Activated CD8-positive, alpha-beta memory T cell treated with anti-CD3 and anti-CD28 coated beads, Interleukin-2, amount 10 ng/mL, durations not matched to agents 7 days and 5 days (primary cell): ENCODE measurements around the gene TFEB. TPM values are rescaled to one million over a fixed set of nuclear protein-coding genes. Genes with fewer than 3 reads are reported as not detected.

Source experiments
- ATAC-seq: fragments of 150-1000 bp; cut with Tn5 transposase; one replicate; pipeline ENCODE4 v1.10.0; 2021; ENCODE audit warnings: moderate library complexity
- CTCF ChIA-PET: fragments of 350-600 bp; sonication (Branson Sonifier 250); formaldehyde crosslinking; loops from one replicate; lab custom pipeline; 2021; ENCODE audit warnings: antibody characterized with exemption; lab: Charles Lee
- DNase-seq: peaks from one replicate; pipeline ENCODE4 v3.0.0-alpha.2; 2020
- H3K27ac Mint-ChIP-seq: one replicate; pipeline ENCODE4 v1.8.0; 2021; ENCODE audit warnings: mild to moderate bottlenecking, mixed read lengths
- H3K27me3 Mint-ChIP-seq: one replicate; pipeline ENCODE4 v1.8.0; 2021; ENCODE audit warnings: mixed read lengths
- H3K36me3 Mint-ChIP-seq: one replicate; pipeline ENCODE4 v1.8.0; 2021; ENCODE audit warnings: mild to moderate bottlenecking, mixed read lengths
- H3K4me1 Mint-ChIP-seq: one replicate; pipeline ENCODE4 v1.8.0; 2021; ENCODE audit warnings: mixed read lengths
- H3K4me3 Mint-ChIP-seq: one replicate; pipeline ENCODE4 v1.8.0; 2021; ENCODE audit warnings: mild to moderate bottlenecking, moderate library complexity, mixed read lengths
- H3K9me3 Mint-ChIP-seq: one replicate; pipeline ENCODE4 v1.8.0; 2022; ENCODE audit warnings: low read depth, mixed read lengths
- total RNA-seq, 2 experiments: library from RNA; stranded (reverse); gene quantifications; one replicate each; pipeline ENCODE4 v1.2.3, GENCODE V29; 2021

The TFEB gene
- total RNA-seq, 2 experiments from 2014 or later = 14.5 to 15.8 TPM

DNA sequence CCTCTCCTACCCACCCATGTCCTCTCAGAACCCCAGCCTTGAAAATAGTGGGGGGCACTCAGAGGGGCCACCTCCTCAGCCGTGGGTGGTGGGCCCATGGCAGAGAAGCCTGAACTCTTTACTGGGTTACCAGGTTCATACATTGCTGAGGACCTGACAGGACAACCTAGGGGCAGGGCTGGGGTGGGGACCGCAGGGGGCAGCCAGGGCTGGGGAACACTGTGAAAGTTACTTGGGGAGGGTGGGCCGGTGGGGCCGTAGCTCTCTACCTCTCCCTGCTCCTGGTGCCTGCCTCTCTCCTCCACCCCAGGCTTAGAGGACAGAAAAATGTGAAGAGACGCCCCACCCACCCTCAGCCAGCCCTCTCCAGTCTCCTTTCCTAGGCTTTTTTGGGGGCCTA, 81.7 kb downstream of the TFEB start:
- CTCF ChIA-PET = no interaction called here
- H3K4me1 Mint-ChIP-seq = no peaks in the 10 kb centered on the region
- ATAC-seq = no peak
- H3K27ac Mint-ChIP-seq = no peak overlapping the region
- H3K36me3 Mint-ChIP-seq = no peaks in the 10 kb centered on the region
- no peak overlapping the region for H3K4me3 Mint-ChIP-seq
- H3K9me3 Mint-ChIP-seq = no peaks in the 10 kb centered on the region
- no peak for DNase-seq
- H3K27me3 Mint-ChIP-seq = peaks cover 16% of the 10 kb centered on the region

DNA sequence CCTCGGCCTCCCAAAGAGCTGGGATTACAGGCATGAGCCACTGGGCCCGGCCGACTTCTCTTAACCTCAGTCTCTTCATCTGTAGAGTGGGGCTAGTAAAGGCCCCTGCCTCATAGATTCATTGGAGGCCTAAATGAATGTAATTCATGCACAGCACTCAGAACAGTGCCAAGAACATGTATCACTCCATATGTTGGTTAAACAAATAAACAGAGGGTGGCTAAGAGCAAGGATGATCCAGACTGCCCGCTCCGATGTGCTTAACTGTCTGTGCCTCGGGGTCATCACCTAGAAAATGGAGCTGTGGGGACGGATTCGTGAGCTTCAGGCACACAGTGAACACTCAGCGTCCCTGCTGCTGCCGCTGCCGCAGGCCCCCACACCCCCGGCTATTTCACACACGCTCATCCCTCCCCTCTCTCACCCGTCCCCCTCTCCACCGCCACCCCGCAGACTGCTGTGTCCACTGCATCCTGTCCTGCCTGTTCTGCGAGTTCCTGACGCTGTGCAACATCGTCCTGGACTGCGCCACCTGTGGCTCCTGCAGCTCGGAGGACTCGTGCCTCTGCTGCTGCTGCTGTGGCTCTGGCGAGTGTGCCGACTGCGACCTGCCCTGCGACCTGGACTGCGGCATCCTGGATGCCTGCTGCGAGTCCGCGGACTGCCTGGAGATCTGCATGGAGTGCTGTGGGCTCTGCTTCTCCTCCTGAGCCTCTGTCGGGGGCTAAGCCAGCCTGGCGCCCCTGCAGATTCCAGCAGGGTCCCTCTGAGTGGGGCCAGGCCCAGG, 82.3 kb downstream of the TFEB start:
- CTCF ChIA-PET = no interaction called here
- H3K27me3 Mint-ChIP-seq = peaks cover 12% of the 10 kb centered on the region
- H3K4me1 Mint-ChIP-seq = no peaks in the 10 kb centered on the region
- no peak overlapping the region for H3K27ac Mint-ChIP-seq
- H3K9me3 Mint-ChIP-seq = no peaks in the 10 kb centered on the region
- ATAC-seq = no peak
- no peak overlapping the region for H3K4me3 Mint-ChIP-seq
- DNase-seq = no peak
- no peaks in the 10 kb centered on the region for H3K36me3 Mint-ChIP-seq

DNA sequence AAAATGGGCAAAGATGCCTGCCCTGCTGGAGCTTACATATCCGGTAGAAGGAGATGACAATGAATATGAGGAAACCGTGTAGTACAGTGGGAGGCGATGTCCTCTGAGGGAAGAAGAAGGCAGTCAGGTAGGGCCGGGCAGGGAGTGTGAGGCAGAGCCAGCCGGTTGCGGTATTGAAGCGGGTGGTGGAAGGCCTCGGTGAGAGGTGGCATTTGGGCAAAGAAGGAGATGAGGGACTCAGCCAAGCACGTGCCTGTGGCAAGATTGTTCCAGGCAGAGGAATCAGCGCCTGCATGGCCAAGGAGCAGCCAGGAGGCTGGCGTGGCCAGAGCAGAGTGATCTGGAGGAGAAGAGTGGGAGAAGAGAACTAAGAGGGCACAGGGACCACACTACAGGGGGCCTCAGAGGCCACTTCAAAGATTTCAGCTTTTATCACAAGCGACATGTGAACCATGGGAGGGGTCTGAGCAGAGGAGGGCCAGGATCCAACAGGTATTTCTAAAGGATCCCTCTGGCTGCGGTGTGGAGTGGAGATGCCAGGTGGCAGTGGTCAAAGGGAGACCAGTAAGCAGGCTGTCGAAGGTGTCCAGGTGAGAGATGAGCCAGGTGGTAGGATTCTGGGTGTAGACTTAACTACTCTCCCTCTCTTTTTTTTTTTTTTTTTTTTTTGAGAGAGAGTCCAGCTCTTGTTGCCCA, 83.3 kb downstream of the TFEB start:
- no peaks in the 10 kb centered on the region for H3K36me3 Mint-ChIP-seq
- no peaks in the 10 kb centered on the region for H3K4me1 Mint-ChIP-seq
- no peak overlapping the region for H3K27ac Mint-ChIP-seq
- H3K4me3 Mint-ChIP-seq = no peak overlapping the region
- CTCF ChIA-PET = no interaction called here
- DNase-seq (no peak), ATAC-seq (no peak)
- H3K27me3 Mint-ChIP-seq = peaks cover 11% of the 10 kb centered on the region
- no peaks in the 10 kb centered on the region for H3K9me3 Mint-ChIP-seq

DNA sequence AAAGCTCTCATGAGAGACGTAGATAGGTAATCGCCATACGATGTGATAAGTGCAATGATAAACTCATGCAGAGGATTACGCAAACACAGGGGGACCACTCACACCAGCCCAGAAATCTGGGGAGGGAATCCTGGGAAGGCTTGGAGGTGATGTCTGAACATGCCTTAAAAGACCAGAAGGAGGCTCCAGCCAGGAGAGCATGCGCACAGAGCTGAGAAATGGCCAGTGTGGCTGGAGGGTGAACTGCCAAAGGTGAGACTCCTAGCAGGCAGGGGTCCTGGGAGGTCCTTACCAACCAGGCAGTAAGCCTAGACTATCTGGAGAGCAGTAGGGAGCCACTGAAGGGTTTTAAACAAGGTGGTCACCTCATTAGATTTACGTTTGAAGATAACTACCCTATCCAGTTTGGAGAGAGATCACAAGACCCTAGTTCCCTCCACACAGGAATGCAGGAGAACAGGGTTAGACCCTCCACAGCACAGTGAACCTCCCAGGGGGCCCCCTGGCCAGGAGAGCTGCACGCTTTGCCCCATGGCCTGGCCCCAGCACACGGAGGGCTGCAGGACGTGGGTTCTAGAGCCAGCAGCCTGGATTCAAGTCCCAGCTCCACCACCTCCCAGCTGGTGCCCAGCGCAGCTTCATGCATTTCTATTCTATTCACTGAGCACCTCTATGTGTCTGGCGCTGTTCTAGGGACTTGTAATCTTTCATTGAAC, 84.0 kb downstream of the TFEB start:
- Mint-ChIP-seq H3K27me3 (peaks cover 9% of the 10 kb centered on the region), H3K4me1 (no peaks in the 10 kb centered on the region), H3K27ac (no peak overlapping the region), H3K9me3 (no peaks in the 10 kb centered on the region), H3K4me3 (no peak overlapping the region), H3K36me3 (no peaks in the 10 kb centered on the region)
- CTCF ChIA-PET = no interaction called here
- DNase-seq (no peak), ATAC-seq (no peak)

DNA sequence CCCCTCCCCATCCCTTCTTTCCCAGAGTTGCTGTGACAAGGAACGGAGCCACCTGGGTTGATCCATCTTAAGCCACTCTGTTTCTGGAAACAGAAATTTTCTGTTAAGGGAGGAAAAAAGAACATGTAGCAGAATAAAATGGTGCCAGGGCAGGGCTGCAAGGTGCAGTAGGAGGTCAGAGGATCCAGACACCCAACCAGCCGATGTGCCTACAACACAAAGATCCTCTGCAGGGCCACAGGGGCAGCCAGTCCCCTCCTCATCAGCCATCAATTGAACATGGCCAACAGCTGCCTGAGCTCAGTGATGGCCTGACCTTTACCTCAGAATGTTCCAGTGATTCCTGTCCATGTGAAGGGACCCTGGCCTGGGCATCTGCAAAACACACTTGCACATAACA, 85.3 kb downstream of the TFEB start:
- Mint-ChIP-seq H3K36me3 (no peaks in the 10 kb centered on the region), H3K4me3 (no peak overlapping the region), H3K4me1 (no peaks in the 10 kb centered on the region), H3K27me3 (peaks cover 11% of the 10 kb centered on the region), H3K27ac (no peak overlapping the region), H3K9me3 (no peaks in the 10 kb centered on the region)
- CTCF ChIA-PET = interaction anchor here (0.7 to 1.0 kb wide), 2 partner anchors 33 to 53 kb away, joined by 3 read pairs; no protein-coding TSS in a partner anchor
- DNase-seq (no peak), ATAC-seq (no peak)

DNA sequence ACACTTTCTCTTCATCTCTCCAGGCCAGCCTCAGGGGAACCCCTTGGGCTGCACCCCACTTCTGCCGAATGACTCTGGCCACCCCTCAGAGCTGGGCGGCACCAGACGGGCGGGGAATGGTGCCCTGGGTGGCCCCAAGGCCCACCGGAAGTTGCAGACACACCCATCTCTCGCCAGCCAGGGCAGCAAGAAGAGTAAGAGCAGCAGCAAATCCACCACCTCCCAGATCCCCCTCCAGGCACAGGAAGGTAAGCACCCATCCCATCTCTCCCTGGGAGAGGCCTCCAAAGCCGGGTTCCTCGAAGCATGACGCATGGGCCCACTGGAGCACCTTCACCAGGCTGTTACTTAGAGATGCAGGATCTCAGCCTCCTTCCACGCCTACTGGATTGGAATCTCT, 85.8 kb downstream of the TFEB start:
- no peaks in the 10 kb centered on the region for H3K4me1 Mint-ChIP-seq
- H3K27me3 Mint-ChIP-seq = peaks cover 8% of the 10 kb centered on the region
- H3K9me3 Mint-ChIP-seq = no peaks in the 10 kb centered on the region
- CTCF ChIA-PET = interaction anchor here (1.0 kb wide), 1 partner anchor 34 kb away, joined by 3 read pairs; no protein-coding TSS in a partner anchor
- ATAC-seq (no peak), DNase-seq (no peak)
- H3K27ac Mint-ChIP-seq = no peak overlapping the region
- H3K36me3 Mint-ChIP-seq = no peaks in the 10 kb centered on the region
- H3K4me3 Mint-ChIP-seq = no peak overlapping the region

DNA sequence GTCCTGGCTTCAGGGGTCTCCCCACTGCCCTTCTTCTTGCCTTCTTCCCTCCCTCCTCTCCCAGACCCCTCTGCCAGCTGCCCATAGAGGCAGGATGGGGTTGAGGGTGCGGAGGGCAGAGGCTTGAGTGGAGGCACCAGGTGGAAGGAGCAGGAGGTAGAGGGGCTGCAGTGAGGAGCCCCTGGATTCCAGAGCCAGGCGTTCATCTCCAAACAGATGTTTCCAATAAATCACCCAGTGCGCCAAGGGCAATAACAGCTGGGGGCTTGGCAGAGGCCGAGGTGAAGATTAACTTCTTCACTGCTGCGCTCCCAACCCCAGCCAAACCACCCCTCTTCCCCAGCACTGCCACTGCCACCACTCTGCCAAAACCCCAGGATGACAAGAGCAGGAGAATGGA, 86.5 kb downstream of the TFEB start:
- H3K27me3 Mint-ChIP-seq = peaks cover 8% of the 10 kb centered on the region
- CTCF ChIA-PET = interaction anchor here (1.0 kb wide), 1 partner anchor 35 kb away, joined by 3 read pairs; no protein-coding TSS in a partner anchor
- H3K36me3 Mint-ChIP-seq = no peaks in the 10 kb centered on the region
- DNase-seq = no peak
- ATAC-seq = no peak
- H3K4me3 Mint-ChIP-seq = no peak overlapping the region
- H3K27ac Mint-ChIP-seq = no peak overlapping the region
- H3K4me1 Mint-ChIP-seq = no peaks in the 10 kb centered on the region
- H3K9me3 Mint-ChIP-seq = no peaks in the 10 kb centered on the region

DNA sequence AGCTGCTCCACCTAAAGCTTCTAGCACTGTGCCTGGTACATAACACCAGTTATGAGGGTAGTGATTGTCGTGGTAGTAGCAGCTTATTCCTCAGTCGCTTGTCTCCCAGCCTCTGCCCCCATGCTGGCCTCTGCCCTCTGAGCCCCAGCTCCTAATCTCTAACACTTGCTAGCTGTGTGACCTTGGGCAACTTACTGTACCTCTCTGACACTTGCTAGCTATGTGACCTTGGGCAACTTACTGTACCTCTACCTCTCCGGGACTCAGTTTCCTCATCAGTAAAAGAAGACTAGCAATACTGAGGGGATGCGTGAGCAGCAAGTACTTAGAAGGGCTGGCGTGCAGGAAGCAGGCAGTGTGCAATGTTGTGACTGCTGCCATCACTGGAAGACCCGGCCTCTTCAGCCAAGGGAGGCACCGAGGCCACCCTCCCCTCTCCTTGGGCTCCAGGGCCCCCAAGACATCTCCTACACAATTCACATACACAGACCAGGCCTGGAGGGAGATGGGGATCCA, 87.3 kb downstream of the TFEB start:
- no peak overlapping the region for H3K27ac Mint-ChIP-seq
- ATAC-seq (no peak), DNase-seq (no peak)
- no peak overlapping the region for H3K4me3 Mint-ChIP-seq
- CTCF ChIA-PET = interaction anchor here (1.0 kb wide), 1 partner anchor 35 kb away, joined by 3 read pairs; no protein-coding TSS in a partner anchor
- no peaks in the 10 kb centered on the region for H3K9me3 Mint-ChIP-seq
- H3K36me3 Mint-ChIP-seq = no peaks in the 10 kb centered on the region
- H3K27me3 Mint-ChIP-seq = peaks cover 8% of the 10 kb centered on the region
- no peaks in the 10 kb centered on the region for H3K4me1 Mint-ChIP-seq

DNA sequence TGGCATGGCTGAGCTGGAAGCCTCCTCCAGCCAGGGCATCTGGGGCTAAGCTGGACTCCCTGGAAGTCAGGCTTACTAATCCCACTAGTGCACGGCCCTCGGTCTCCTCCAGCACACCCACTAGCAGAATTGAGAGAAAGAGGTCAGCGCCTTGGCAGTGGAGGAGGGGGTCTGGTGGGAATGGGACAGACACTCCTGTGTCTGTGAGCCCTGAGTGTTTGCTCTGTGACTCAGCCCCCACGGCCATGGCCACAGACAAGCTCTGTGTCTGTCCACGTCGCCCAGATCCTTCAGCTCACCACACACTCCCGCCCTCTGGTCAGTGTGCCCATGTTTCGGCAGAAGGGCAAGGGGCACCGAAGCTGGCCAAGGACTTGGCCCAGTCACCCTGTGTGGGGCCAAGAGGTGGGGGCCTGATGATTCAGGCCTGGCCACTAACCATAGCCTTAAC, 88.3 kb downstream of the TFEB start:
- H3K4me1 Mint-ChIP-seq = no peaks in the 10 kb centered on the region
- CTCF ChIA-PET = no interaction called here
- ATAC-seq (no peak), DNase-seq (no peak)
- peaks cover 13% of the 10 kb centered on the region for H3K27me3 Mint-ChIP-seq
- no peaks in the 10 kb centered on the region for H3K9me3 Mint-ChIP-seq
- H3K36me3 Mint-ChIP-seq = no peaks in the 10 kb centered on the region
- no peak overlapping the region for H3K27ac Mint-ChIP-seq
- no peak overlapping the region for H3K4me3 Mint-ChIP-seq

DNA sequence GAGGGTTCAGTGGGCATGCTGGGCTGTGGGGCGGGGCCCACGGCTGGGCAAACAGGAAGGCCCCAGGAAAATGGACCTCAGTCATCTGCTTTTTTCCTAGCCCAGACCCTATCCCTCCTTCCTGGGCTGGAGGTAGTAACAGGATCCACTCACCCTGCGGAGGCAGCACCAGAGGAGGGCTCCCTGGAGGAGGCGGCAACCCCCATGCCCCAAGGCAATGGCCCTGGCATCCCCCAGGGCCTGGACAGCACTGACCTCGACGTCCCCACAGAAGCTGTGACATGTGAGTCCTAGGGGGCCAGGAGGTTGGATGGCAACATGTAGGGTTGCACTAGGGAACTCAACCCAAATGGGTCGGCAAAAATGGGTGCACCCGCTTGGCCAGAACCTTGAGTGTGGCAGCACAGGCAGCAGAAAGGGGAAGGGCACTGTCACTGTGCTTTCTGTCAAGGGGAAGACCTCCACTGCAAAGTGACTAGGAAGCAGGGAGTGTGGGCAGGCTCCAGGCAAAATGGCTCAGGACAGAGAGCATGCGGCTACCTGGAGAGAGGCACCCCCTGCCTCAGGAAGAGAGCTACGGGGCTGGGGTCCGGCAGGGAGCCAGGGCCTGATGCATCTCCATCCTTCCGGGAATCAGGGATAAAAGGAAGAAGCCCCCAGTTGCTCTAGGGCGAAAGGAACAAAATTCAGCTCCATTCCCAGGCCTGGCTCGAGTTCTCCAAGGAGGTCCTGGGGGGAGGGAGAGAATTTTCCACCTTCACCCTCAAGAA, 89.2 kb downstream of the TFEB start:
- H3K27me3 Mint-ChIP-seq = peaks cover 18% of the 10 kb centered on the region
- no peaks in the 10 kb centered on the region for H3K36me3 Mint-ChIP-seq
- CTCF ChIA-PET = no interaction called here
- no peak overlapping the region for H3K4me3 Mint-ChIP-seq
- no peak overlapping the region for H3K27ac Mint-ChIP-seq
- ATAC-seq (no peak), DNase-seq (no peak)
- H3K9me3 Mint-ChIP-seq = no peaks in the 10 kb centered on the region
- no peaks in the 10 kb centered on the region for H3K4me1 Mint-ChIP-seq

DNA sequence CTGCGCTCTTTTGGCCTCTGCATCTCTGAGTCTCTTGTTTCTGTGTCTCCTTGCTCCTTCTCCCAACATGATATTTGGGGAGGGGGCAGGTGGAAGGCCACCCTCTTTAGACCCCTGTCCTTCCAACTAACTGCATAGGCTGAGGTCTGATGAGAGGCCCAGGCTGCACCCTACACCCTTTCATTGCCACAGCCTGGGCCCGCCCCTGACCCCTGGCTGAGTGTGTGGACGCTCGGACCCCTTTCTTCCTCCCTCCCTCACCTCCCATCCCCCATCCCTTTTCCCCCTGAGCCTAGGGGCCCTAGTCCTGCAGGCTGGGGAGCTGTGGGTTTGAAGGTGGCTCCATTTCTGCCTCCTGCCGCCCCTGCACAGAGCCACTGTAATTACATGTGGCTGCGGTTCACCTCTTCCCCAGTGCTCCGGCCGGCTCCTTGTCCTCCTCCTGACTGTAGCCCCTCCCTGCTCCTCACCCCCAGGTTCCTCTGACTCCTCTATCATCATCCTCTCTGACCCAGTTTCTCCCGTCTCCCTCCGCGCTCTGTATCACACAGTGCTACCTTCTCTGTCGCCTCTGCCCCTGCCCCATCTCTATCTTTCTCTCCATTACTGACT, 90.3 kb downstream of the TFEB start:
- Mint-ChIP-seq H3K27ac (no peak overlapping the region), H3K9me3 (no peaks in the 10 kb centered on the region), H3K4me1 (no peaks in the 10 kb centered on the region), H3K36me3 (no peaks in the 10 kb centered on the region), H3K27me3 (peaks cover 29% of the 10 kb centered on the region), H3K4me3 (no peak overlapping the region)
- ATAC-seq (no peak), DNase-seq (no peak)
- CTCF ChIA-PET = no interaction called here

DNA sequence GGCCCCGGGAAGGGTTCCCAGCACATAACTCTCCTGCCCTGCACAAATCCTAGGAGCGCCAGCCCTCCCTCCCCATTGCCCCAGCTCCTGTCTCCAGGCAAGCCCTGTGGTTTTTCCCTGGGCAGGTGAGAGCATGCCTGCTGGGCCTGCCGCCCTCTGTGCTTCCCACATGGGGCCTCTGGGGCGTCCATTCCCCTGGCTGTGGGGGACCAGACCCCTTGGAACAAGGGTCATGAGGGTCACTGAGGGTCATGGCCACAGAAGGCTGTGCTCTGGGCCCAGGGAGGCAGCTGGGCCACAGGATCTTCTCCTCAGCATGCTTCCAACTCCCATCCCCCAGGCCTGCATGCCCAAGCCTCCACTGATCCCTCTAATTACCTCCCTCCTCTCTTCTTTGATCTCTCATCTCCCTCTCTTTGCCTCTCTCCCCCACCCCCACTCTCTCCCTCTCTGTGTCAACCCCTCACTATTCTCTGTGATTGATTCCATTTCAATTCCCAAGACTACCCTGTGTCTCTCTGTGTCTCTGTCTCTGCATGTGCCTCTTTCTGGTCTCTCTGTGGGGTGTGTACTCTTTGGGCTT, 91.0 kb downstream of the TFEB start:
- CTCF ChIA-PET = no interaction called here
- no peak overlapping the region for H3K4me3 Mint-ChIP-seq
- H3K36me3 Mint-ChIP-seq = no peaks in the 10 kb centered on the region
- no peaks in the 10 kb centered on the region for H3K9me3 Mint-ChIP-seq
- no peak overlapping the region for H3K27ac Mint-ChIP-seq
- peaks cover 36% of the 10 kb centered on the region for H3K27me3 Mint-ChIP-seq
- DNase-seq (no peak), ATAC-seq (no peak)
- no peaks in the 10 kb centered on the region for H3K4me1 Mint-ChIP-seq
